Right lobe of liver (tissue), 4 donors: ENCODE data around the gene CAPN10.

Experiments used
- CTCF ChIP-seq, 4 donors: fragments of 200-600 bp in 3 of 4; fragments of 450-650 bp in 1 of 4; IDR thresholded peaks; one replicate each; pipeline versions ENCODE4 v1.5.1 to v1.8.0; 2016 to 2022; ENCODE audit warnings: antibody characterized with exemption in 4 of 4, mild to moderate bottlenecking in 2 of 4
- POLR2A ChIP-seq: fragments of 450-650 bp; IDR thresholded peaks from one replicate; pipeline ENCODE4 v1.6.1; 2017; ENCODE audit warnings: antibody characterized with exemption, mild to moderate bottlenecking
- donor health status: DM: no; HTN: no; CAD: no.
- donor health status: DM: no; HTN: no; CAD: no.
- donor health status: DM: no; HTN: yes; CAD: no.

- TF ChIP-seq POLR2A (no peak), CTCF (IDR thresholded peaks at IDR 0.05) (no peak)
Observed at GRCh38 chr2:240585101-240585500, 1.4 kb upstream of the CAPN10 start.
